NCI-H146 treated with DMSO at 0.1 percent for 48 hours (cell line): ENCODE results near the gene PRL.

Experiments
- DNase-seq: peaks from one replicate; lab custom pipeline; 2025; ENCODE audit not compliant: unreplicated experiment; lab: John Stamatoyannopoulos, UW

Gene PRL

DNA sequence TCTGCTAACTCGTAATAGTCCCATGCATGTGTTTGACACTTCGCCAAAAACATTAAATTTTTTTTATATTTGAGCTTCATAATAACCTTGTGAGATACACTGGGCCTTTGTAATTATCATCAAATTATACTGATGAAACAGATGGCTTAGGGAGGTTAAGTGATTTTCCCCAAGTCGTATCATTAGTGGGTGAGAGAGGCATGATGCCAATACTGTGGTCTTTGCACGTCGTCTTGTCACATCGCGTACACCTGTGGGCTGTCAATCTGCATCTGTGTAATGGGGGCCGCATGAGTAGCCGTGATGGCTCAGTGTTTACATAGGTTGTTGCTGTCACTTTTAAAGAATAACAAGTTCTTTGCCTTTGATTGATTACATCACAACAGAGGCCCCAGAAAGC lies 1.7 kb downstream of the PRL start:
- peak; percentile 44 for DNase-seq

GRCh38 chr6:22294301-22294700 lies 2.5 kb downstream of the PRL start:
- DNase-seq, result peak; percentile 61

DNA sequence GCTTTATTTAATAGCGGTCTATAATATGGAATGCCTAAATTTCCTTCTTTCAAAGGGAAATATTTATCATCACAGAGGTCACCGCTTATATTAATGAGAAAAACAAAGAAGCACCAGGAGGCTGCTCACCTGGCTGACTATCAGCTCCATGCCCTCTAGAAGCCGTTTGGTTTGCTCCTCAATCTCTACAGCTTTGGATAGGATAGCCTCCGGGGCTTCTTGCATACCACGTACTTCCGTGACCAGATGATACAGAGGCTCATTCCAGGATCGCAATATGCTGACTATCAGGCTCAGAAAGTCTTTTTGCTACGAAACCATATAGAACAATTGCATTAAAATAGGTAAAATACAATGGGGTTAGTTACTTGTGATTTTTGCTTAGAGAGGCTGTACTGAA lies 6.8 kb downstream of the PRL start:
- no peak for DNase-seq

DNA sequence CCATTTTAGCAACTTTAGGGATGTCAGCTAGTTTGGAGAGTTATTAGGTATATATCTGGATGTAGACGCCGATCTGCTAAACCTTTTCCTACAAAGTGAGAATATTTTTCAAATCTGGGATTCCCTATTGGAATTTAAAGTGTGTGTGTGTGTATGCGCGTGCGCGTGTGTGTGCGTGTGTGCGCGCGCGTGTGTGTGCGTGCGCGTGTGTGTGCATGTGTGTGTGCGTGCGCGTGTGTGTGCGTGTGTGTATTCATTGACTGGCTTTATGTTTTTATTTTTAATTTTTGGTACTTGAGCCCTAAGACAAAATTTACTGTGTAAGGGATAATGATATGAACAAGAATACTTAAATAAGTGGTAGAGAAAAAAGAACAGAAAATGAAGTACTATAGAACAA lies 8.1 kb downstream of the PRL start:
- no peak for DNase-seq

- no peak for DNase-seq
These were observed 12.2 kb downstream of the PRL start for GRCh38 chr6:22284666-22285065.

- DNase-seq, result no peak
These were observed 15.3 kb downstream of the PRL start for GRCh38 chr6:22281341-22282085.

- DNase-seq, result no peak
These were observed 17.4 kb downstream of the PRL start for GRCh38 chr6:22279427-22279826.

GRCh38 chr6:22271081-22271480 lies 25.8 kb downstream of the PRL start:
- no peak for DNase-seq

DNA sequence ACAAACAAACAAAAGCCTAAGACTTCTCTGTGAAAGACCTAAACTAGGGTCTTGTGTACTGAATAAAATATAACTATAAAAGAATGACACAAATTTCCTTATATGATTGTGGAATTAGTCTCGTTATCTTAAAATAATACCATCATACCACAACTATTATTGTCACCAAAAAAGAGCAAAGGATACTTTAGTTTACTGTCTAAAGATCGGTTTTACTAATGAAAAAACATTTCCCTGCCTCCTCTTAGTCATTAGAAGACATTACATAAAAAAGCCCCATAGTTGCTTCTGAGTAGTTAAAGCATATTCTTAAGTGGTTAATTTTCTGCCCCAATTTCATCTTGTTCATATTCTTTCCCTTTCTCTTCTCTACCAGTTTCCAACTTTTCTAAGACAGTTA lies 33.1 kb downstream of the PRL start:
- no peak for DNase-seq

DNA sequence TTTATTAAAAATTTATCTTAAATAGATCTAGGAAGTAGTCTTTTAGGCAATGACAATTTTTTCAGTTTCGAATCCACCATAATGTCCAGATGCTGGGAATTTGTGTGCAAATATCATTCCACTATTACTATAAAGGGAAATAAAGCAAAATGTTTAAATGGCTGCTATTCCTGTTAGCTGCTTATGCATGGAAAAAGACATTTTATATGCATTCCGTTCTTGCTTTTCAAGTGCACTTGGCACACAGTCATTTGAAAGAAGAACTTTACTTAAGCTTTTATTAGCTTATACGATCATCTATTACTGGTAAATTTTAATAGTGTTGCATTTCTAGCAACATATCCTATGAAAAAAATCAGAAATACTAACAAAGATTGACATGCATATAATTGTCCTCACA lies 42.0 kb downstream of the PRL start:
- no peak for DNase-seq

DNA sequence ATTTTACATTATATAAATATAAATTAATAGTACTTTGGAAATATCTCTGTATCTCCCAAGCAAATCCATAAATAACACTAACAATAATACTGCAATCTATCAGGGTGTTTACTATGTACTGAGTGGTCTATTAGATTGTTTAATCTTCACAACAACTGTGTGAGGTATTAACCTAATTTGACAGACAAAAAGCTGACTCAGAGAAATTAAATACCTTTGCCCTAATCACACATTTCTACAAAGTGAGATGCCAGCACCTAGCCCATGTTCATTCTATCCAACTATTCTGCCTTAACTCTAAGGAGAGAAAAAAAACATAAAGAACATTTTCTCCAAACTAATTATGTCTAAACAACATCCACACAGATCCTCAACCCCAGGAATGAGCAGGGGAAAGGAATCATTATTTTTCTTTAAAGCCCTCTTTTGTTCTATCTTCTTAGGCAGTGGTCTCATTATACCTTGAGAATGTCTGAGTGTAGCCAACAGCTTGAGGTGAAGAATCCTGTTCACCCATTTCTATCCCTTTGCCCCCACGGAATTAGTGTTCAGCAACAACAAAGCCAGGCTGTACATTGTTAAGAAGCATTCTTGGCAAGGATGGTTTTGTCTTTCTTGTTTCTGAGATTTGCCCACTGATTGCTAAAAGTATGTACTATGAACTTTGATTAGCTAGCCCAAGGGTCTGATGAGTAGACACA lies 42.7 kb downstream of the PRL start:
- DNase-seq, result no peak

DNA sequence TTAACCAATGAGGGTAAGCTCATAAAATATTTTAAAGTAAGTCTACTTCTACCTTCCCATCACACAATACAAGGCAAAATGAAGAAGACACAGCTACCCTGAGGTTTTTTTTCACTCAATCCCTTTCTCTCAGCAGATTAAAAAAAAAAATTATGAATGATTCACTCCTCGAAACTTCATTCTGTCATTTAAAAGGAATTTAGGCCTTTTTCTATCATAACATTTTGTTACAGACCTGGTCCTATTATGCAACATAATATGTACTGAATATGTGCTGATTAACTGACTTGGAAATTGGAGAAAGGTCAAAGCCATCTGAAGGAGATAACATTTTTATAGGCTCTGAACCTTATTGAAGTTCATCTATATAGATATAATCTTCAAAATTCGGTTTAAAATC lies 45.5 kb downstream of the PRL start:
- no peak for DNase-seq

DNA sequence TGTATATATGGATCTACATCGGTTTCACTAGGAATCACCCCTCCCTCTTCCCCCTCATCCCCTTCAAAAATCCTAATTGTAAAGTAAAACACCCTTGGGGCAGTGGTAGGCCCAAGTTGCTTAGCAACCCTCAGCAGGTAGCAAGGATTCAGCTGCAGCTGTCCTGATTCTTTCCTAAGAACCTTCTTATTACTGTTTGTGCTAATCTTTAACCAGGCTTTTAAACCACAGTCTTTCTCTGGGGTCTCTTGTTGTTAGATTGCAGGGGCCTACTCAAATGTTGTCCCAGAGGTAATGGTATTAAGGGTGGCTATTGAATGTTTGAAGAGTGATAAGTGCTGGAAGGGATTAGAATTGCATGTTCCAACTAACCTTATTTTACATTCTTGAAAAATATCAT lies 46.4 kb downstream of the PRL start:
- DNase-seq, result peak; percentile 93

- DNase-seq, result no peak
These were observed 47.0 kb downstream of the PRL start for GRCh38 chr6:22249711-22250350.

DNA sequence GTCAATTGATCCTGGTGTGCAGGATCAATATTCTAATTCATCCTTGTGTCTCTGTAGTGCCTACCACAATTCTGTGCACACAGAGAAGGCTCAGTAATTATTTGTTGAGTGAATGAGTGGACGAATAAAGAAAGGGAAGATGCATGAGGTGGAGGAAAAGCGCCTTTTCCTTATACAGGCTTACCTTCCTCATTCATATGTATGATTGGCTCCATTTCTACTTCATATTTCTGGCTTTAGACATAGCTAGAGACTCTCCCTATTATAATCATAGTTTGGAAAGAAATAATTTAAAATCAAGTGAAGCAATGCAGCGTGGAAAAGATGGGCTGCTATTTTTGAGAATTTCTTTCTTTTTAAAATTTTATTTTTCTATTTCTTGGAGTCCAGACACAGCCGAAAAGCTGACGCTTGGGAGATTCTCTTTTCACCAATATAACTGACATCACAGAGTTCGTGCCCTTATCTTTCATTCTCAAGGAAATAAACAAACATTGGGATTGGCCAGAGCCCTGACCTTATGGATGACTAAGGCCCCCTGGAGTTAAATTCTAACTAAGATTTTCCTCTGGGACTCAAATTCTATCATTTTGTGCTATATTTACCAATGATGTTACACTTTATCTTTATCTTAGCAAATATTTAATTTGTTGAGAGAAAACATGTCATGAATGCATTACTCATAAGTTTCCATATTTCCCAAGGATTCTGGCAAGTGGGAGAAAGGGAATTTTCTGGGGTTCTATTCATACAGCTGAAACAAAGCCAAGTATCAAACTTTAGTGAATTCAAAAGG lies 48.1 kb downstream of the PRL start:
- peak; percentile 79 for DNase-seq

DNA sequence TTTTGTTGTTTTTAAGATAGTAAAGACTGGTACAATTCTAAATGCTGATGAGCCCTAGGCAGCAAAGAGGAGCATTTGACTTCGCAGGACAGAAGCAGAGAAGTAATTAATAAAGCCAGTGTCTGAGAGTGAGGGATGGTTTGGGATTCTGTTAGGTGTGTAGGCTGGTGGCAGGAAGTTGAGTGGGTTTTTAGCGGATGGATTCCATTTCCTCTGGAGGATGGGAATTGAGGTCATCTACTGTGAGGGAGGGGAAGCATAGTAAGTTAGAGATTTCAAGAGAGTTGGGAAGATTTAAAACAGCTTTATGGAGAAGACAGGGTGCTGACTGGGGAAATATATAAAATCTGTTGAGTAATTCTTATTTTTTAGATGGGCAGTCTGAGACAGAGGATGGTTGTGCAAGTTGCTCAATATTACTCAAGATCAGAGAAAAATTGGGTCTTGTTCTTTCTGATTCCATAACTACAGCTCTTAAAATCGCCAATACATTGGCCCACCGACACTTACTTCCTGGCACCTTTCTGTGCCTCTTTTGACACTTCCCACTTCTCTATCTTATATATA lies 48.8 kb downstream of the PRL start:
- DNase-seq, result no peak

DNA sequence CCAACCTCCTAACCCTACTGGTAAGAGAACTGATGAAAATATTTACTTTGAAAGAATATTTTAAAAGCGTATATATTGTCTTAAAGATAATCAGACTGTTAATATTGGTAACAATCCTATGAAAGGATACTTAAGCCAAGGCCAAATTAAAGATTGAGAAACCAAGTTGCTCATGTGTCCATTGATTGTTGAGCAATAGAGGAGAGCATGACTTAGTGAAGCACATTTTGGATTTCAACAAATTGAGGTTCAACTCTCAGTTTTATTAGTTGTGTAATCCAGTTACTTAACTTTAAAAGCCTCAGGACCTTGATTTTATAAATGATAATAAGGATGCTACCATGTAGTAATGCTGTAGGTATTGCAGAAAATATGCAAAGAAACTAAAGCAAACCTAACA lies 56.8 kb downstream of the PRL start:
- DNase-seq, result no peak

- DNase-seq, result no peak
These were observed 57.4 kb downstream of the PRL start for GRCh38 chr6:22239261-22239921.

- DNase-seq, result no peak
These were observed 58.0 kb downstream of the PRL start for GRCh38 chr6:22238861-22239260.

- no peak for DNase-seq
These were observed 59.3 kb downstream of the PRL start for GRCh38 chr6:22237526-22237925.
